AG08396 (cell line): Measurements from ENCODE around the gene IL19.
"Not testable (repeated sequence)": the region's sequence is repeated elsewhere in the genome, so short reads cannot be mapped to it uniquely, and the experiment has no call there.

Experiments used
- DNase-seq: peaks from one replicate; pipeline ENCODE4 v3.0.0; 2012; ENCODE audit warnings: low spot score, mixed read lengths

Gene IL19

GRCh38 chr1:206741142-206741701 lies 29.4 kb upstream of the IL19 start:
- DNase-seq, result no peak

- no peak for DNase-seq
Observed at GRCh38 chr1:206742719-206743383, 27.7 kb upstream of the IL19 start.

- DNase-seq, result no peak
Observed at GRCh38 chr1:206744683-206745082, 25.9 kb upstream of the IL19 start.

- DNase-seq, result no peak
Observed at GRCh38 chr1:206745301-206745700, 25.3 kb upstream of the IL19 start.

GRCh38 chr1:206748348-206749030 lies 22.1 kb upstream of the IL19 start:
- no peak for DNase-seq

GRCh38 chr1:206751891-206752290 lies 18.7 kb upstream of the IL19 start:
- DNase-seq, result no peak

- DNase-seq, result no peak
Observed at GRCh38 chr1:206752481-206752880, 18.1 kb upstream of the IL19 start.

GRCh38 chr1:206753141-206753540 lies 17.4 kb upstream of the IL19 start:
- DNase-seq, result peak; percentile 44

GRCh38 chr1:206754011-206754410 lies 16.6 kb upstream of the IL19 start:
- DNase-seq, result peak; percentile 42

GRCh38 chr1:206757524-206758266 lies 12.9 kb upstream of the IL19 start:
- DNase-seq, result no peak

- DNase-seq, result no peak
Observed at GRCh38 chr1:206760590-206760989, 10.0 kb upstream of the IL19 start.

- no peak for DNase-seq
Observed at GRCh38 chr1:206761159-206761768, 9.3 kb upstream of the IL19 start.

GRCh38 chr1:206762741-206763364 lies 7.7 kb upstream of the IL19 start:
- DNase-seq, result not testable (repeated sequence)

- DNase-seq, result not testable (repeated sequence)
Observed at GRCh38 chr1:206765771-206766170, 4.8 kb upstream of the IL19 start.

- DNase-seq, result peak; percentile 82
Observed at GRCh38 chr1:206766251-206766856, 4.2 kb upstream of the IL19 start.

GRCh38 chr1:206768472-206769303 lies 1.9 kb upstream of the IL19 start:
- DNase-seq, result no peak

- no peak for DNase-seq
Observed at GRCh38 chr1:206769304-206769731, 1.3 kb upstream of the IL19 start.

GRCh38 chr1:206771338-206771692 lies 742 bp downstream of the IL19 start:
- DNase-seq, result no peak

GRCh38 chr1:206772243-206772937 lies 1.8 kb downstream of the IL19 start, which contains the start of gene IL10:
Gene IL10 (minus strand): TSS chr1:206772494. CDS start chr1:206772435, 59 bp downstream.
- no peak for DNase-seq

GRCh38 chr1:206774093-206774492 lies 3.5 kb downstream of the IL19 start:
- no peak for DNase-seq
